ENCODE data around the gene SF3B3. TPM values are rescaled to one million over a fixed set of nuclear protein-coding genes. Genes with fewer than 3 reads are reported as not detected.
"Not testable (repeated sequence)": the region's sequence is repeated elsewhere in the genome, so short reads cannot be mapped to it uniquely, and the experiment has no call there.

SF3B3 gene
- polyA plus RNA-seq, 6 donors from 2014 or later, result 29.3 to 136 (median 74.0) TPM

- ATAC-seq (ENCODE audit: low read depth in 2 of 2) (no peak), DNase-seq (no peak)
- H3K4me3 Mint-ChIP-seq, result no peak overlapping the region
- no peaks in the 10 kb centered on the region for H3K9me3 Mint-ChIP-seq
- peaks cover 18 to 20% of the 10 kb centered on the region in 2 donors for H3K36me3 Mint-ChIP-seq
- H3K4me1 Mint-ChIP-seq, result peaks cover 0 to 7% (median 4%) of the 10 kb centered on the region in 3 donors
- no peaks in the 10 kb centered on the region for H3K27me3 Mint-ChIP-seq
- peak overlapping the region in 2 of 6 donors; percentile 12 to 20 for H3K27ac Mint-ChIP-seq
Observed at GRCh38 chr16:70574595-70575271, 51.1 kb downstream of the SF3B3 start.

- DNase-seq (no peak), ATAC-seq (ENCODE audit: low read depth in 2 of 2) (no peak)
- Mint-ChIP-seq H3K9me3 (no peaks in the 10 kb centered on the region), H3K36me3 (peaks cover 18 to 20% of the 10 kb centered on the region in 2 donors), H3K4me1 (peaks cover 0 to 7% (median 4%) of the 10 kb centered on the region in 3 donors), H3K4me3 (no peak overlapping the region), H3K27me3 (no peaks in the 10 kb centered on the region), H3K27ac (peak overlapping the region in 1 of 6 donors; percentile 12)
Observed at GRCh38 chr16:70575376-70575775, 51.8 kb downstream of the SF3B3 start.

- Mint-ChIP-seq H3K9me3 (no peaks in the 10 kb centered on the region), H3K36me3 (peaks cover 10 to 11% of the 10 kb centered on the region in 2 donors), H3K27ac (peak overlapping the region in 5 of 6 donors; percentile 10 to 74 (median 39)), H3K27me3 (no peaks in the 10 kb centered on the region), H3K4me1 (peaks cover 0 to 7% (median 4%) of the 10 kb centered on the region in 3 donors), H3K4me3 (no peak overlapping the region)
- DNase-seq (no peak), ATAC-seq (ENCODE audit: low read depth in 2 of 2) (no peak)
Observed at GRCh38 chr16:70576431-70577255, 53.0 kb downstream of the SF3B3 start.

DNA sequence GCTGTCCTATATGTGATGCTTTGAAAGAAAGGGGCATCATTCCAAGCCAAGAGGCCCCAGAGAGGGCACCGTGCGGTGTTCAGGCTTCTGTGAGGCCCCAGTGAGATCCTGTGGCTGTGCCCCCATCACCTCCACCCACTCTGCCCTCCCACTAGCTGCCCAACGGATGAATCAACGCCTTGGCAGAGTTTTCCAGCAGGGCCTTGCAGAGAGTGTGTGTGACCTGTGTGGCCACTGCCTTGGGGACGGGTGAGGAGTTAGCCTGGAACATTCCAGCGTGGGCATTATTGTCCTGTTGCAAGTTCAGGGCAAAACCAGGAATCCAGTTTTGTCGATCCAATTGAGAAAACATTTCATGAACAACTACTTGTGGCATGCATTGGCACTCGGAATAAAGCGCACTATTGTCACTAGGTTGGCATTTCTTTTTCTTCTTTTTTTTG, 53.7 kb downstream of the SF3B3 start:
- no peak for ATAC-seq (ENCODE audit: low read depth in 2 of 2)
- no peak overlapping the region for H3K4me3 Mint-ChIP-seq
- H3K9me3 Mint-ChIP-seq, result no peaks in the 10 kb centered on the region
- H3K27me3 Mint-ChIP-seq, result no peaks in the 10 kb centered on the region
- peaks cover 0 to 4% (median 4%) of the 10 kb centered on the region in 3 donors for H3K4me1 Mint-ChIP-seq
- H3K27ac Mint-ChIP-seq, result peak overlapping the region in 1 of 6 donors; percentile 39
- peaks cover 4 to 6% of the 10 kb centered on the region in 2 donors for H3K36me3 Mint-ChIP-seq
- DNase-seq, result no peak

DNA sequence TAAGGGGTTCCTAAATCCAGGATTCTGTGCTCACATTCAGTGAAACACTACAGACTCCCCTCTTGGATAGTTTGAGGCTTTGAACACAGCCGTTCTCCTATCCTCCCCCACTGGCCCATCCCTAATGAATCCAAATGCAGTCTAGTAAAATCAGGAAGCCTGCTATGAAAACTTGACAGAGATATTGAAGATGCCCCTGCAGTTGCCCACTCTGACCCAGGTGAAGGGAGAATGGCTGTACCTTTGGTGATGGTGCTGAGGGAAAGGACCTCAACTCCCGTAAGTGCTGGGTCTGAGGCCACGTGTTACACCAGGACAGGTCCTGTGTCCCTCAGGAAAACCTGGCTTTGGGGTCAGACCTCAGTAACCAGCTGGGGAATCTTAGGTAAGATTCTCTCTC, 54.4 kb downstream of the SF3B3 start:
- no peaks in the 10 kb centered on the region for H3K9me3 Mint-ChIP-seq
- ATAC-seq (ENCODE audit: low read depth in 2 of 2), result no peak
- peaks cover 0 to 4% (median 4%) of the 10 kb centered on the region in 3 donors for H3K4me1 Mint-ChIP-seq
- no peak overlapping the region for H3K27ac Mint-ChIP-seq
- no peak for DNase-seq
- H3K4me3 Mint-ChIP-seq, result no peak overlapping the region
- H3K27me3 Mint-ChIP-seq, result no peaks in the 10 kb centered on the region
- no peaks in the 10 kb centered on the region for H3K36me3 Mint-ChIP-seq

DNA sequence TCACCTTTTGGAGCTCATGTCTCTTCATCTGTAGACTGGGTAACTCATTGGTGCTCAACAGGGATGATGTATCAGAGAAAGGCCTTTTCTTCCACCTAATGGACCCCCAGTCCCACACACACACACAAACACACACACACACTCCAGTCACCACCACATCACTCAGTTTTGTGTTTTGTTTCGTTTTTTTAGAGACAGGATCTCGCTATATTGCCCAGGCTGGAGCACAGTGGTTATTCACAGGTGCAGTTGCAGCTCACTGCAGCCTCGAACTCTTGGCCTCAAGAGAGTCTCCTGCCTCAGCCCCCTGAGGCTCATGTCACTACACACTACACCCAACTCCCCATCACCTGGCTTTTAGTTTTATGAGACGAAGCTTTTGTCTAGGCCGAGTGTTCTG, 55.6 kb downstream of the SF3B3 start:
- H3K27me3 Mint-ChIP-seq, result no peaks in the 10 kb centered on the region
- H3K4me3 Mint-ChIP-seq, result no peak overlapping the region
- H3K36me3 Mint-ChIP-seq, result no peaks in the 10 kb centered on the region
- no peak for DNase-seq
- ATAC-seq (ENCODE audit: low read depth in 2 of 2), result no peak
- H3K9me3 Mint-ChIP-seq, result no peaks in the 10 kb centered on the region
- no peak overlapping the region for H3K27ac Mint-ChIP-seq
- H3K4me1 Mint-ChIP-seq, result peaks cover 0 to 4% (median 4%) of the 10 kb centered on the region in 3 donors

DNA sequence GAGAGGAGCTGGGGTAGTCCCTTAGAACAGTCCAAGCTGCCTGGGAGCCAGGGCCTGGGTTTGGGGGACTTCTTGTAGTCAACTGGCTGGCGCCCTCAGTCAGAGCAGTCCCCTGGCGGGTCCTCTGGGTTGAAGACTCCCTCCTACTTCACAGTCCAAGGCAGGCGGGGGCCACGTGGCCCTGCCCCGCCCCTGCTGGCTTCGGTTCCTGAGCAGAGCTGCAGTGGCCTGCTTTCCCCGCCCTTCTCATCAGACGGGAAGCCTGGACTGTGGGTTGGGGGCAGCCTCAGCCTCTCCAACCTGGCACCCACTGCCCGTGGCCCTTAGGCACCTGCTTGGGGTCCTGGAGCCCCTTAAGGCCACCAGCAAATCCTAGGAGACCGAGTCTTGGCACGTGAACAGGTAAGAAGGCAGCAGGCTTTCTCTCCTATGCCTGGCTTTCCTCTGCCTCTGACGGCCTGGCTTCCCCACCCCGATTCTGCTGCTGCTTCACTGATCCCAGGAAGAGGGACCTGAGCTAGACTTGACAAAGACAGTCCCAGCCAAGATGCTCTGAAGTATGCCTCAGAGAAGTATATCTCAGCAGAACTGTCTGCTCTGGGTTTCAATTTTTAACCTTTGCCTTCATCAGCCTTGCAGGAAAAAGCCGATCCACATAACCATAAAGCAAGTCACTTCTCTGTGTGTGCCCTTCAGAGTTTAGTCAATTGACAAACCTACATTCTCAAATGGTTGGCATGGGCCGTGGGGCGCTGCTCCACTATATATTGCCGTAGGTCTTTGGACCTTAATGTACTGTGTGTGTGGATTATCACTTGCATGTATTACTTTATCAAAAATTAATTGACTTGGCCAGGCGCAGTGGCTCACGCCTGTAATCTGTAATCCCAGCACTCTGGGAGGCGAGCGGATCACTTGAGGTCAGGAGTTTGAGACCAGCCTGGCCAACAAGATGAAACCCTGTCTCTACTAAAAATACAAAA, 56.3 kb downstream of the SF3B3 start:
- no peak overlapping the region for H3K27ac Mint-ChIP-seq
- H3K36me3 Mint-ChIP-seq, result no peaks in the 10 kb centered on the region
- H3K4me1 Mint-ChIP-seq, result peaks cover 0 to 4% (median 4%) of the 10 kb centered on the region in 3 donors
- H3K4me3 Mint-ChIP-seq, result no peak overlapping the region
- no peaks in the 10 kb centered on the region for H3K27me3 Mint-ChIP-seq
- H3K9me3 Mint-ChIP-seq, result no peaks in the 10 kb centered on the region
- no peak for ATAC-seq (ENCODE audit: low read depth in 2 of 2)
- DNase-seq, result no peak

- Mint-ChIP-seq H3K27ac (peak overlapping the region in 2 of 6 donors; percentile 0 to 45), H3K9me3 (no peaks in the 10 kb centered on the region), H3K36me3 (no peaks in the 10 kb centered on the region), H3K4me1 (no peaks in the 10 kb centered on the region), H3K4me3 (no peak overlapping the region), H3K27me3 (peaks cover 0 to 7% (median 7%) of the 10 kb centered on the region in 3 donors)
- DNase-seq, result no peak
- ATAC-seq (ENCODE audit: low read depth in 2 of 2), result no peak
Observed at GRCh38 chr16:70582280-70582978, 58.8 kb downstream of the SF3B3 start.

- DNase-seq (no peak), ATAC-seq (ENCODE audit: low read depth in 2 of 2) (no peak)
- H3K27me3 Mint-ChIP-seq, result peaks cover 0 to 23% (median 7%) of the 10 kb centered on the region in 3 donors
- H3K4me1 Mint-ChIP-seq, result no peaks in the 10 kb centered on the region
- no peak overlapping the region for H3K27ac Mint-ChIP-seq
- no peaks in the 10 kb centered on the region for H3K9me3 Mint-ChIP-seq
- no peak overlapping the region for H3K4me3 Mint-ChIP-seq
- no peaks in the 10 kb centered on the region for H3K36me3 Mint-ChIP-seq
Observed at GRCh38 chr16:70586731-70587130, 63.1 kb downstream of the SF3B3 start.

DNA sequence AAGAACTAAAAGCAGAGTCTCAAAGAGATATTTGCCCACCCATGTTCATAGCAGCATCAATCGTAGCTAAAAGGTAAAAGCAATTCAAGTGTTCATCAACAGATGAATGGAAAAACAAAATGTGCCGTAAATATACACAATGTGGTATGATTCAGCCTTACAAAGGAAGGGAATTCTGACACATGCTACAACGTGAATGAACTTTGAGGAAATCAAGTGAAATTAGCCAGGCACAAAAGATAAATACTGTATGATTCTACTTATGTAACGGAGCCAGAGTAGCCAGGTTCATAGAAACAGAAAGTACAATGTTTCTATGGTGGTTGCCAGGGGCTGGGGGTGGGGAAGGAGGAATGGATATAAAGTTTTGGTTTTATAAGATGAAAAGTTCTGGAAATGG, 64.9 kb downstream of the SF3B3 start:
- Mint-ChIP-seq H3K4me1 (no peaks in the 10 kb centered on the region), H3K27me3 (peaks cover 0 to 23% (median 7%) of the 10 kb centered on the region in 3 donors), H3K4me3 (no peak overlapping the region), H3K36me3 (no peaks in the 10 kb centered on the region), H3K9me3 (no peaks in the 10 kb centered on the region), H3K27ac (peak overlapping the region in 1 of 6 donors; percentile 42)
- ATAC-seq (ENCODE audit: low read depth in 2 of 2) (no peak), DNase-seq (no peak)

GRCh38 chr16:70589416-70589815, 65.8 kb downstream of the SF3B3 start:
- not testable (repeated sequence) for H3K36me3 Mint-ChIP-seq; DNase-seq; H3K27ac Mint-ChIP-seq; H3K4me1 Mint-ChIP-seq; H3K9me3 Mint-ChIP-seq; H3K4me3 Mint-ChIP-seq; ATAC-seq (ENCODE audit: low read depth in 2 of 2)
- H3K27me3 Mint-ChIP-seq, result peaks cover 0 to 23% (median 7%) of the 10 kb centered on the region in 3 donors

DNA sequence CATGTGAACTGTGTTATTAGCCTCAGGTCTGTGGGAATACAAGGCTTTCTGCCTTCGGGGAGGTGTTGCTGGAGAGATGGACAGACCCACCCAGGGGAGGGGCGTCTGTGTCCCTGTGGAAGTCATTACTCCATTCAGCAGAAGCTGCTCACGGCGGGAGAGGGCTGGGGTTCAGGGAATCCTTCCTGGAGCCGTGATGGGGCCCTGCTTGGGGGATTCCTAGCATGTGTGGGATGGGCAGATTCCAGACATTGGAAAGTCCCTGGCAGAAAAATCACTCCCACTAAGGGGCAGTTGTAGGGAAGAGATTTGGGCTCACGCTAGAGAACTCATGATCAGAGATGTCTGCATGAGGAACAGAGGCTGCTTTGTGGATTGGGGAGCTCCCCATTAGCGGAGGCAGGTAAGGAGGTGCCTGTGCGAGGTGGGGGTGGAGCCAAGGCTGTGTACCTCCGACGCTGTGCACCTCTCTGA, 66.4 kb downstream of the SF3B3 start:
- no peaks in the 10 kb centered on the region for H3K4me1 Mint-ChIP-seq
- H3K27me3 Mint-ChIP-seq, result peaks cover 0 to 23% (median 7%) of the 10 kb centered on the region in 3 donors
- H3K27ac Mint-ChIP-seq, result no peak overlapping the region
- ATAC-seq (ENCODE audit: low read depth in 2 of 2), result no peak
- H3K4me3 Mint-ChIP-seq, result no peak overlapping the region
- H3K36me3 Mint-ChIP-seq, result no peaks in the 10 kb centered on the region
- H3K9me3 Mint-ChIP-seq, result no peaks in the 10 kb centered on the region
- no peak for DNase-seq

Measured in naive B cell (primary cell).